K562 (cell line): ENCODE results near the gene KIF7. TPM values are rescaled to one million over a fixed set of nuclear protein-coding genes. Genes with fewer than 3 reads are reported as not detected.

Experiments used
- ATAC-seq: fragments of 200-7000 bp; cut with Tn5 transposase; 3 replicates; pipeline ENCODE4 v1.9.1; 2020; ENCODE audit warnings: moderate library complexity
- BruUV-seq: library from RNA; stranded (reverse); fragments of 400-500 nt; replicated peaks from 2 replicates; lab custom pipeline; 2021; lab: Mats Ljungman, UMichigan
- CTCF ChIA-PET: fragments of 300-600 bp; formaldehyde crosslinking; extraction: SDS; loops from one replicate; lab custom pipeline; 2021; ENCODE audit warnings: low intra/inter-chr PET ratio; lab: Yijun Ruan, JAX
- POLR2A ChIA-PET: fragments of 300-600, 350-650 bp; sonication (Branson Sonifier 250); formaldehyde crosslinking; extraction: SDS; loops from one replicate; lab custom pipeline; 2021; ENCODE audit warnings: antibody characterized with exemption, inconsistent platforms; lab: Yijun Ruan, JAX
- DNase-seq, 4 experiments: peaks; one replicate each; pipeline versions ENCODE4 v3.0.0 to v3.0.0-alpha.2; 2011 to 2018; ENCODE audit warnings: low spot score in 3 of 4, mixed read lengths in 3 of 4; ENCODE audit errors: extremely low read depth in 1 of 4
- FAIRE-seq: peaks from 2 replicates; lab custom pipeline; 2011; peaks lifted over from hg19 to GRCh38; lab: Jason Lieb, UNC
- H2AFZ ChIP-seq: 2 replicates; pipeline ENCODE4 v1.6.0; 2011; ENCODE audit warnings: low read depth, low read length, control low read depth, inconsistent platforms
- H3K27ac ChIP-seq: fragments of 200-600 bp; 3 replicates; pipeline ENCODE4 v1.8.0; 2011; ENCODE audit warnings: low read depth, mild to moderate bottlenecking, control low read depth, inconsistent platforms, low read length, moderate library complexity, mixed read lengths; ENCODE audit errors: extremely low read depth
- H3K27me3 ChIP-seq, 2 experiments: fragments of 300-600 bp in 1 of 2; 2 replicates in 1 of 2; 3 replicates in 1 of 2; pipeline versions ENCODE4 v1.6.0 to v1.8.0; 2011; ENCODE audit warnings: inconsistent platforms in 2 of 2, low read length in 2 of 2, mild to moderate bottlenecking in 1 of 2, mixed read lengths in 1 of 2, moderate library complexity in 1 of 2; ENCODE audit not compliant: control insufficient read depth in 2 of 2, insufficient read depth in 2 of 2
- H3K36me3 ChIP-seq: fragments of 300-600 bp; 3 replicates; pipeline ENCODE4 v1.8.0; 2011; ENCODE audit warnings: mild to moderate bottlenecking, low read length, inconsistent platforms; ENCODE audit not compliant: control insufficient read depth, insufficient read depth
- H3K4me1 ChIP-seq, 2 experiments: fragments of 200-600 bp in 1 of 2; replicated peaks in 1 of 2; 2 replicates in 1 of 2; 3 replicates in 1 of 2; pipeline versions ENCODE4 v1.5.1 to v1.8.0; 2011; ENCODE audit warnings: inconsistent platforms in 2 of 2, low read length in 2 of 2, mild to moderate bottlenecking in 1 of 2, mixed read lengths in 1 of 2, moderate library complexity in 1 of 2; ENCODE audit not compliant: control insufficient read depth in 2 of 2, insufficient read depth in 2 of 2
- H3K4me2 ChIP-seq: 2 replicates; pipeline ENCODE4 v1.6.1; 2011; ENCODE audit warnings: low read length, control low read depth, inconsistent platforms, mixed read lengths; ENCODE audit not compliant: insufficient read depth
- H3K4me3 ChIP-seq: fragments of 200-600 bp; sonication (generic), shearing (Covaris generic); 2 replicates; pipeline ENCODE4 v1.5.1; 2016; ENCODE audit warnings: control low read depth, inconsistent platforms
- H3K79me2 ChIP-seq: fragments of 200-600 bp; 3 replicates; pipeline ENCODE4 v1.8.0; 2011; ENCODE audit warnings: low read length, inconsistent platforms; ENCODE audit not compliant: control insufficient read depth, insufficient read depth
- H3K9ac ChIP-seq, 2 experiments: 2 replicates each; pipeline versions ENCODE4 v1.6.0 to v1.6.1; 2011; ENCODE audit warnings: low read depth in 2 of 2, low read length in 2 of 2, control low read depth in 1 of 2, inconsistent platforms in 1 of 2, mild to moderate bottlenecking in 1 of 2, mixed read lengths in 1 of 2; ENCODE audit not compliant: insufficient read depth in 1 of 2
- H3K9me1 ChIP-seq: one replicate; pipeline ENCODE4 v1.6.0; 2011; ENCODE audit warnings: inconsistent platforms, mild to moderate bottlenecking, low read length, moderate library complexity; ENCODE audit not compliant: control insufficient read depth, insufficient read depth
- H3K9me3 ChIP-seq: replicated peaks from 2 replicates; pipeline ENCODE4 v1.5.1; 2011; ENCODE audit warnings: low read depth, low read length, inconsistent platforms; ENCODE audit not compliant: control insufficient read depth, insufficient read depth
- H4K20me1 ChIP-seq: replicated peaks from 2 replicates; pipeline ENCODE4 v1.6.1; 2011; ENCODE audit warnings: low read length, inconsistent platforms, mixed read lengths; ENCODE audit not compliant: control insufficient read depth, insufficient read depth
- BCL6 ChIP-seq: fragments of 250-450 bp; sonication (Bioruptor Pico); IDR thresholded peaks from 2 replicates; pipeline ENCODE4 v1.4.0; 2020
- BRF1 ChIP-seq: IDR thresholded peaks from 3 replicates; pipeline ENCODE4 v1.6.1; 2011; ENCODE audit warnings: borderline replicate concordance, mild to moderate bottlenecking; ENCODE audit not compliant: insufficient read length; ENCODE audit errors: extremely low read depth
- HDGF ChIP-seq: fragments of 450-650 bp; IDR thresholded peaks from 2 replicates; pipeline ENCODE4 v1.6.1; 2016
- HMG20A ChIP-seq: fragments of 450-650 bp; formaldehyde crosslinking; conservative IDR thresholded peaks from 2 replicates; pipeline ENCODE4 v1.4.0; 2020; ENCODE audit warnings: mild to moderate bottlenecking, mixed read lengths
- NFIX ChIP-seq: fragments of 250-450 bp; sonication (Bioruptor Pico); IDR thresholded peaks from 2 replicates; pipeline ENCODE4 v1.4.0; 2020; ENCODE audit warnings: low read depth, mild to moderate bottlenecking, moderate library complexity
- POLR2G ChIP-seq: fragments of 200-400 bp; formaldehyde crosslinking; IDR thresholded peaks from 2 replicates; pipeline ENCODE4 v1.6.1; 2017; ENCODE audit warnings: low read depth, mild to moderate bottlenecking, antibody characterized with exemption, low read length, moderate library complexity
- RBM34 ChIP-seq: fragments of 200-400 bp; formaldehyde crosslinking; IDR thresholded peaks from 2 replicates; pipeline ENCODE4 v1.6.1; 2018; ENCODE audit warnings: low read length, borderline replicate concordance; ENCODE audit not compliant: insufficient read depth
- RNF2 ChIP-seq: sonication (generic); IDR thresholded peaks from 2 replicates; pipeline ENCODE4 v1.6.1; 2016
- SAP30 ChIP-seq: fragments of 200-600 bp; sonication (generic); IDR thresholded peaks from 2 replicates; pipeline ENCODE4 v1.6.1; 2012; ENCODE audit warnings: borderline replicate concordance, low read depth, mild to moderate bottlenecking, moderate library complexity, low read length, control low read depth, inconsistent platforms; ENCODE audit not compliant: insufficient read depth, poor library complexity, severe bottlenecking
- SIX5 ChIP-seq, 2 experiments: IDR thresholded peaks; 2 replicates each; pipeline ENCODE4 v1.6.1; 2011; ENCODE audit warnings: low read length in 2 of 2, borderline replicate concordance in 1 of 2, low read depth in 1 of 2, mild to moderate bottlenecking in 1 of 2, moderate library complexity in 1 of 2; ENCODE audit not compliant: insufficient read depth in 1 of 2
- ZNF282 ChIP-seq: sonication (generic); formaldehyde crosslinking; IDR thresholded peaks from 2 replicates; pipeline ENCODE4 v1.8.1; 2023; ENCODE audit warnings: missing genetic modification reagents
- WGBS: fragments of 100-300 bp; shearing (Covaris generic); methylation state at CpG from one replicate; pipeline ENCODE4 v1.1.6; 2016; ENCODE audit warnings: low coverage, mixed read lengths; ENCODE audit not compliant: insufficient coverage; ENCODE audit errors: missing lambda C conversion rate; 5-methylcytosine and 5-hydroxymethylcytosine counted together
- in situ Hi-C: fragments of 300-500 bp; cut with MboI; formaldehyde crosslinking; loops from 4 replicates; pipeline ENCODE4 v1.15.0; 2018; ENCODE audit warnings: inconsistent platforms, mixed read lengths
- intact Hi-C: fragments of 100-400 bp; cut with micrococcal nuclease; formaldehyde crosslinking; loops from 2 replicates; pipeline ENCODE4 v1.14.2; 2022
- polyA plus RNA-seq, 8 experiments: library from polyadenylated mRNA; depleted of rRNA in 4 of 8; stranded (reverse) in 5 of 8; unstranded in 3 of 8; fragments of >200 nt; fragmentation: Nextera tagmentation in 2 of 8; fragmentation: Illumina TruSeq in 1 of 8; extraction: Ambion mirVana in 2 of 8; extraction: Trizol in 1 of 8; gene quantifications; 2 replicates each; pipeline versions ENCODE4 v1.2.1 to v1.2.3, GENCODE V29; 2011 to 2014; ENCODE audit warnings: inconsistent platforms in 1 of 8, missing spikeins in 1 of 8
- total RNA-seq, 7 experiments: library from RNA; depleted of rRNA in 6 of 7; stranded (reverse); fragments of >200 nt in 6 of 7; fragmentation: Illumina TruSeq in 2 of 7; extraction: Trizol in 2 of 7; gene quantifications; 2 replicates each; pipeline versions ENCODE4 v1.2.1 to v1.2.3, GENCODE V29; 2011 to 2021; ENCODE audit warnings: low replicate concordance in 1 of 7
- TF ChIP-seq, protein P1 (sequence below): fragments of 450-650 bp; formaldehyde crosslinking; IDR thresholded peaks from 2 replicates; pipeline ENCODE4 v1.4.0; 2022; ENCODE audit warnings: missing genetic modification characterization
- TF ChIP-seq, protein P2 (sequence below): fragments of 250-450 bp; sonication (Bioruptor Pico); IDR thresholded peaks from 2 replicates; pipeline ENCODE4 v1.8.0; 2022; ENCODE audit warnings: inconsistent platforms
- TF ChIP-seq, protein P3 (sequence below): sonication (generic); formaldehyde crosslinking; IDR thresholded peaks from 2 replicates; pipeline ENCODE4 v1.8.1; 2023; ENCODE audit warnings: mild to moderate bottlenecking, missing genetic modification reagents

The KIF7 gene
- total and polyA plus RNA-seq, 9 of the 15 experiments (the other 6 are each of a cell fraction or from before 2014, with no cell fraction given): 0.04 to 2.0 (median 0.58) TPM

DNA sequence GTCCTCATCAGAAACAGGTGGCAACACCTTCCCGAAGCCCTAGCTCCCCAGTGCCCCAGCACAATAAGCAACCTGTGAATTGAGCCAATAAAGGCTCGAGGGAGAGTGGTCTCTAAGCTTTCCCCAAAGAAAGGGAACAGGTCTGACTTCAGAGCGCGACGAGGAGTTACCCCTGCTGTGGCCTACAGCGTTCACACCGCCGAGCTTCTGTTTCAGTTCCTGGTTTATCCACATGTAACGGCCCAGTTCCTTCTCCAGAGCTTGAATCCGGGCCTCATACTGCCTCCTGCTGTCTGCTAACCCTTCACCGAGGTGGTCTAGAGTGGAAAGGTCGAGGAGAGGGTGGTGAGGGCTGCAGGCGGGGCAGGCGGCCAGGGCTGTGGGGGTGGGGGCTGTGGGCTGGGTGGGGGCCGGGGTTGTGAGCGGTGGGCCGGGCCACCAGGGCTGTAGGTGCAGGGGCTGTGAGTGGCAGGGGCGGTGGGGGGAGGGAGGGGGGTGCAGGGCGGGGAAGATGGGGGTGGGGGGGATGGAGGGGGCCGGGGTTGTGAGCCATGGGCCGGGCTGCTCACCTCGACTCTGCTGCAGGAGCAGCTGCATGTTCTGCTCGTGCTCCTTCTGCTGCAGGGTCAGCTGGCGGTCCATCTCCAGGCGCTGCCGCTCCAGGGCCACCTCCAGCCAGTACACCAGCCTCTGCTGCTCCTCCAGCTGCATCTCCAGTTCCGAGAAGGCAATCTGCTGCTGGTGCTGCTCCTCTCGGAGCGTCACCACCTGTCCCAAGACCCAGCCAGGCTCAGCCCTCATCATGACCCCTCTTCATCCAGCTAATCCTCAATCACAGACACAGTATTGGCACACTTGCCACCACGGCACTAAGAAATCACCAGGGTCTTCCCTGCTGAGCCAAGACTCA, 26.2 kb downstream of the KIF7 start:
- FAIRE-seq (no peak), DNase-seq (peak in 2 of 4 experiments; percentile 11 to 13), ATAC-seq (no peak)
- Histone ChIP-seq H3K27ac (no peak overlapping the region), H4K20me1 (no peaks in the 10 kb centered on the region), H3K4me1 (no peaks in the 10 kb centered on the region; a peak in 1 of 5 replicates), H3K9me1 (no peaks in the 10 kb centered on the region), H3K4me3 (no peak overlapping the region), H3K36me3 (peaks cover 81% of the 10 kb centered on the region), H3K79me2 (no peaks in the 10 kb centered on the region), H3K9ac (no peak overlapping the region), H3K27me3 (no peaks in the 10 kb centered on the region), H2AFZ (no peak overlapping the region), H3K9me3 (peaks cover 5% of the 10 kb centered on the region; the same call in 1 of the 2 replicates), H3K4me2 (no peak overlapping the region)
- in situ Hi-C loops: no loop called here
- intact Hi-C loops: no loop called here
- 89% methylated on average over 15 of the region's 30 CpGs for WGBS
- no peak for TF ChIP-seq RBM34
- TF ChIP-seq BRF1: no peak
- TF ChIP-seq ZNF282 (CRISPR knock-in tag): no peak
- peak; percentile 59; the same call in 1 of the 2 replicates for TF ChIP-seq POLR2G
- TF ChIP-seq, protein P1, sequence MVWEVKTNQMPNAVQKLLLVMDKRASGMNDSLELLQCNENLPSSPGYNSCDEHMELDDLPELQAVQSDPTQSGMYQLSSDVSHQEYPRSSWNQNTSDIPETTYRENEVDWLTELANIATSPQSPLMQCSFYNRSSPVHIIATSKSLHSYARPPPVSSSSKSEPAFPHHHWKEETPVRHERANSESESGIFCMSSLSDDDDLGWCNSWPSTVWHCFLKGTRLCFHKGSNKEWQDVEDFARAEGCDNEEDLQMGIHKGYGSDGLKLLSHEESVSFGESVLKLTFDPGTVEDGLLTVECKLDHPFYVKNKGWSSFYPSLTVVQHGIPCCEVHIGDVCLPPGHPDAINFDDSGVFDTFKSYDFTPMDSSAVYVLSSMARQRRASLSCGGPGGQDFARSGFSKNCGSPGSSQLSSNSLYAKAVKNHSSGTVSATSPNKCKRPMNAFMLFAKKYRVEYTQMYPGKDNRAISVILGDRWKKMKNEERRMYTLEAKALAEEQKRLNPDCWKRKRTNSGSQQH (CRISPR knock-in tag): no peak
- no peak for TF ChIP-seq RNF2
- TF ChIP-seq HDGF: no peak
- no peak for TF ChIP-seq NFIX (CRISPR knock-in tag)
- TF ChIP-seq, protein P2, sequence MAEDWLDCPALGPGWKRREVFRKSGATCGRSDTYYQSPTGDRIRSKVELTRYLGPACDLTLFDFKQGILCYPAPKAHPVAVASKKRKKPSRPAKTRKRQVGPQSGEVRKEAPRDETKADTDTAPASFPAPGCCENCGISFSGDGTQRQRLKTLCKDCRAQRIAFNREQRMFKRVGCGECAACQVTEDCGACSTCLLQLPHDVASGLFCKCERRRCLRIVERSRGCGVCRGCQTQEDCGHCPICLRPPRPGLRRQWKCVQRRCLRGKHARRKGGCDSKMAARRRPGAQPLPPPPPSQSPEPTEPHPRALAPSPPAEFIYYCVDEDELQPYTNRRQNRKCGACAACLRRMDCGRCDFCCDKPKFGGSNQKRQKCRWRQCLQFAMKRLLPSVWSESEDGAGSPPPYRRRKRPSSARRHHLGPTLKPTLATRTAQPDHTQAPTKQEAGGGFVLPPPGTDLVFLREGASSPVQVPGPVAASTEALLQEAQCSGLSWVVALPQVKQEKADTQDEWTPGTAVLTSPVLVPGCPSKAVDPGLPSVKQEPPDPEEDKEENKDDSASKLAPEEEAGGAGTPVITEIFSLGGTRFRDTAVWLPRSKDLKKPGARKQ (CRISPR knock-in tag): no peak
- no peak for TF ChIP-seq SAP30
- no peak for TF ChIP-seq BCL6 (CRISPR knock-in tag)
- TF ChIP-seq, protein P3, sequence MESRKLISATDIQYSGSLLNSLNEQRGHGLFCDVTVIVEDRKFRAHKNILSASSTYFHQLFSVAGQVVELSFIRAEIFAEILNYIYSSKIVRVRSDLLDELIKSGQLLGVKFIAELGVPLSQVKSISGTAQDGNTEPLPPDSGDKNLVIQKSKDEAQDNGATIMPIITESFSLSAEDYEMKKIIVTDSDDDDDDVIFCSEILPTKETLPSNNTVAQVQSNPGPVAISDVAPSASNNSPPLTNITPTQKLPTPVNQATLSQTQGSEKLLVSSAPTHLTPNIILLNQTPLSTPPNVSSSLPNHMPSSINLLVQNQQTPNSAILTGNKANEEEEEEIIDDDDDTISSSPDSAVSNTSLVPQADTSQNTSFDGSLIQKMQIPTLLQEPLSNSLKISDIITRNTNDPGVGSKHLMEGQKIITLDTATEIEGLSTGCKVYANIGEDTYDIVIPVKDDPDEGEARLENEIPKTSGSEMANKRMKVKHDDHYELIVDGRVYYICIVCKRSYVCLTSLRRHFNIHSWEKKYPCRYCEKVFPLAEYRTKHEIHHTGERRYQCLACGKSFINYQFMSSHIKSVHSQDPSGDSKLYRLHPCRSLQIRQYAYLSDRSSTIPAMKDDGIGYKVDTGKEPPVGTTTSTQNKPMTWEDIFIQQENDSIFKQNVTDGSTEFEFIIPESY (CRISPR knock-in tag): peak; percentile 22; the same call in 1 of the 2 replicates
- no peak for TF ChIP-seq SIX5 (IDR thresholded peaks at IDR 0.05; ENCODE audit: borderline replicate concordance in 1 of 2, insufficient read depth in 1 of 2, low read depth in 1 of 2, low read length in 2 of 2)
- TF ChIP-seq HMG20A (CRISPR knock-in tag): no peak
- CTCF ChIA-PET: no interaction called here
- POLR2A ChIA-PET: interaction anchor here (0.5 to 1.0 kb wide), 5 partner anchors 8 to 1724 kb away, joined by 3 to 4 read pairs (median 3); no protein-coding TSS in a partner anchor
- BruUV-seq: no TSS peak
